ENCODE measurements around the gene BRD9.

GRCh38 chr5:852431-853401 is 39.9 kb downstream of the BRD9 start:
- TF ChIP-seq EP300 (IDR thresholded peaks at IDR 0.05; ENCODE audit: low read depth in 2 of 2, low read length in 2 of 2) (no peak), EP300 (CRISPR knock-in tag; IDR thresholded peaks at IDR 0.05; ENCODE audit: borderline replicate concordance) (no peak), MTA1 (CRISPR knock-in tag; IDR thresholded peaks at IDR 0.05; ENCODE audit: borderline replicate concordance) (no peak), ZNF484 (CRISPR knock-in tag; IDR thresholded peaks at IDR 0.05; ENCODE audit: borderline replicate concordance, low read depth) (no peak), CTCF (CRISPR knock-in tag; IDR thresholded peaks at IDR 0.05) (no peak), NR2C2 (CRISPR knock-in tag; IDR thresholded peaks at IDR 0.05; ENCODE audit: borderline replicate concordance) (no peak), HES4 (CRISPR knock-in tag; IDR thresholded peaks at IDR 0.05; ENCODE audit: borderline replicate concordance) (no peak)

All from HepG2 (cell line).